H9 (cell line): ENCODE measurements around the gene IL18R1. TPM values are rescaled to one million over a fixed set of nuclear protein-coding genes. Genes with fewer than 3 reads are reported as not detected.

Source experiments
- DNase-seq: peaks from one replicate; pipeline ENCODE4 v3.0.0-alpha.2; 2017
- H2AFZ ChIP-seq: one replicate; pipeline ENCODE4 v1.6.1; 2013; ENCODE audit warnings: mild to moderate bottlenecking, low read length, control low read depth, moderate library complexity
- H2AK5ac ChIP-seq: 2 replicates; pipeline ENCODE4 v1.6.1; 2013; ENCODE audit warnings: low read length, control low read depth, mixed read lengths; ENCODE audit not compliant: insufficient read length
- H2BK120ac ChIP-seq: one replicate; pipeline ENCODE4 v1.6.1; 2013; ENCODE audit warnings: low read depth, mild to moderate bottlenecking, low read length, control low read depth, inconsistent platforms; ENCODE audit not compliant: poor library complexity, severe bottlenecking
- H2BK12ac ChIP-seq: 2 replicates; pipeline ENCODE4 v1.6.1; 2013; ENCODE audit warnings: low read length, control low read depth, mixed read lengths, low read depth; ENCODE audit not compliant: insufficient read length
- H2BK15ac ChIP-seq: 2 replicates; pipeline ENCODE4 v1.6.1; 2013; ENCODE audit warnings: low read depth, low read length, control low read depth
- H2BK20ac ChIP-seq: one replicate; pipeline ENCODE4 v1.6.1; 2013; ENCODE audit warnings: low read depth, mild to moderate bottlenecking, low read length, control low read depth, inconsistent platforms; ENCODE audit not compliant: poor library complexity, severe bottlenecking
- H2BK5ac ChIP-seq: 2 replicates; pipeline ENCODE4 v1.6.1; 2013; ENCODE audit warnings: low read length, control low read depth, mixed read lengths; ENCODE audit not compliant: insufficient read length
- H3K14ac ChIP-seq: 2 replicates; pipeline ENCODE4 v1.6.1; 2013; ENCODE audit warnings: low read length, control low read depth; ENCODE audit not compliant: insufficient read depth
- H3K18ac ChIP-seq: 2 replicates; pipeline ENCODE4 v1.6.1; 2013; ENCODE audit warnings: low read depth, mild to moderate bottlenecking, mixed read lengths, low read length, control low read depth; ENCODE audit not compliant: insufficient read length
- H3K23ac ChIP-seq: 2 replicates; pipeline ENCODE4 v1.6.1; 2013; ENCODE audit warnings: low read length, control low read depth, mixed read lengths, low read depth; ENCODE audit not compliant: insufficient read length
- H3K23me2 ChIP-seq: 2 replicates; pipeline ENCODE4 v1.6.1; 2013; ENCODE audit warnings: low read depth, mild to moderate bottlenecking, mixed read lengths, low read length, control low read depth; ENCODE audit not compliant: insufficient read length, poor library complexity, severe bottlenecking
- H3K27ac ChIP-seq: 2 replicates; pipeline ENCODE4 v1.5.1; 2013; ENCODE audit warnings: low read length, control low read depth, mixed read lengths, low read depth; ENCODE audit not compliant: insufficient read length
- H3K27me3 ChIP-seq: 2 replicates; pipeline ENCODE4 v1.6.1; 2013; ENCODE audit warnings: low read length, control low read depth, inconsistent platforms; ENCODE audit not compliant: insufficient read depth
- H3K4ac ChIP-seq: 2 replicates; pipeline ENCODE4 v1.6.1; 2013; ENCODE audit warnings: low read depth, mild to moderate bottlenecking, control low read depth, inconsistent platforms, low read length, moderate library complexity
- H3K4me1 ChIP-seq: 2 replicates; pipeline ENCODE4 v1.6.1; 2013; ENCODE audit warnings: low read length, control low read depth, inconsistent platforms; ENCODE audit not compliant: insufficient read depth
- H3K4me2 ChIP-seq: 2 replicates; pipeline ENCODE4 v1.6.1; 2013; ENCODE audit warnings: low read length, control low read depth, mixed read lengths; ENCODE audit not compliant: insufficient read length, insufficient read depth
- H3K56ac ChIP-seq: 2 replicates; pipeline ENCODE4 v1.6.1; 2013; ENCODE audit warnings: low read depth, mild to moderate bottlenecking, mixed read lengths, low read length, control low read depth; ENCODE audit not compliant: insufficient read length
- H3K79me1 ChIP-seq: 2 replicates; pipeline ENCODE4 v1.6.1; 2013; ENCODE audit warnings: low read depth, mild to moderate bottlenecking, moderate library complexity, low read length, control low read depth, inconsistent platforms; ENCODE audit not compliant: insufficient read depth, poor library complexity, severe bottlenecking
- H3K79me2 ChIP-seq: 2 replicates; pipeline ENCODE4 v1.6.1; 2013; ENCODE audit warnings: low read length, control low read depth, inconsistent platforms; ENCODE audit not compliant: insufficient read depth
- H3K9ac ChIP-seq: 2 replicates; pipeline ENCODE4 v1.6.1; 2013; ENCODE audit warnings: low read length, control low read depth, mixed read lengths; ENCODE audit not compliant: insufficient read length; ENCODE audit errors: extremely low read depth
- H3K9me3 ChIP-seq: one replicate; pipeline ENCODE4 v1.6.1; 2013; ENCODE audit warnings: low read depth, low read length, inconsistent platforms; ENCODE audit not compliant: control insufficient read depth
- H3T11ph ChIP-seq: one replicate; pipeline ENCODE4 v1.6.1; 2013; ENCODE audit warnings: mild to moderate bottlenecking, low read length, control low read depth, inconsistent platforms
- H4K20me1 ChIP-seq: one replicate; pipeline ENCODE4 v1.6.1; 2013; ENCODE audit not compliant: control insufficient read depth, insufficient read length, insufficient read depth
- H4K5ac ChIP-seq: 2 replicates; pipeline ENCODE4 v1.6.1; 2013; ENCODE audit warnings: low read depth, mild to moderate bottlenecking, mixed read lengths, low read length, control low read depth; ENCODE audit not compliant: insufficient read length
- H4K8ac ChIP-seq: replicated peaks from 2 replicates; pipeline ENCODE4 v1.6.1; 2013; ENCODE audit warnings: low read length, control low read depth, mixed read lengths, low read depth; ENCODE audit not compliant: insufficient read length
- H4K91ac ChIP-seq: 2 replicates; pipeline ENCODE4 v1.6.1; 2013; ENCODE audit warnings: low read depth, mild to moderate bottlenecking, moderate library complexity, mixed read lengths, low read length, control low read depth; ENCODE audit not compliant: insufficient read length
- H3K27ac Mint-ChIP-seq, 3 experiments: 2 replicates in 2 of 3; 3 replicates in 1 of 3; pipeline ENCODE4 v1.8.0; 2020 to 2021; ENCODE audit warnings: mixed read lengths in 3 of 3, mild to moderate bottlenecking in 1 of 3, moderate library complexity in 1 of 3
- H3K27me3 Mint-ChIP-seq: 2 replicates; pipeline ENCODE4 v1.8.0; 2021; ENCODE audit warnings: low read depth, mild to moderate bottlenecking, moderate library complexity, mixed read lengths
- H3K36me3 Mint-ChIP-seq, 3 experiments: 2 replicates in 2 of 3; 3 replicates in 1 of 3; pipeline ENCODE4 v1.8.0; 2020 to 2021; ENCODE audit warnings: low read depth in 3 of 3, mixed read lengths in 3 of 3; ENCODE audit not compliant: insufficient read depth in 1 of 3
- H3K4me1 Mint-ChIP-seq, 2 experiments: 2 replicates each; pipeline ENCODE4 v1.8.0; 2020; ENCODE audit warnings: mixed read lengths in 2 of 2
- H3K4me3 Mint-ChIP-seq, 2 experiments: 2 replicates in 1 of 2; 3 replicates in 1 of 2; pipeline ENCODE4 v1.8.0; 2020 to 2021; ENCODE audit warnings: mild to moderate bottlenecking in 2 of 2, mixed read lengths in 2 of 2, moderate library complexity in 1 of 2
- H3K9me3 Mint-ChIP-seq, 2 experiments: 2 replicates in 1 of 2; 3 replicates in 1 of 2; pipeline ENCODE4 v1.8.0; 2020; ENCODE audit warnings: mild to moderate bottlenecking in 2 of 2, mixed read lengths in 2 of 2, moderate library complexity in 1 of 2
- WGBS: extraction: QIAGEN DNeasy Blood & Tissue Kit; methylation state at CpG from one replicate; pipeline ENCODE4 v1.1.7; 2013; ENCODE audit warnings: missing lambda C conversion rate, low lambda C conversion rate, mixed read lengths; ENCODE audit not compliant: insufficient read length; ENCODE audit errors: extremely low coverage; 5-methylcytosine and 5-hydroxymethylcytosine counted together
- total RNA-seq: library from RNA; stranded (reverse); gene quantifications from 2 replicates; pipeline ENCODE4 v1.2.1, GENCODE V29; 2021
- TF ChIP-seq, protein P1 (sequence below): fragments of 200-600 bp; sonication (generic); conservative IDR thresholded peaks from 3 replicates; pipeline ENCODE4 v1.8.0; 2021; ENCODE audit warnings: antibody characterized with exemption, mild to moderate bottlenecking

IL18R1 gene
- total RNA-seq, 1 experiment from 2014 or later, result not detected

DNA sequence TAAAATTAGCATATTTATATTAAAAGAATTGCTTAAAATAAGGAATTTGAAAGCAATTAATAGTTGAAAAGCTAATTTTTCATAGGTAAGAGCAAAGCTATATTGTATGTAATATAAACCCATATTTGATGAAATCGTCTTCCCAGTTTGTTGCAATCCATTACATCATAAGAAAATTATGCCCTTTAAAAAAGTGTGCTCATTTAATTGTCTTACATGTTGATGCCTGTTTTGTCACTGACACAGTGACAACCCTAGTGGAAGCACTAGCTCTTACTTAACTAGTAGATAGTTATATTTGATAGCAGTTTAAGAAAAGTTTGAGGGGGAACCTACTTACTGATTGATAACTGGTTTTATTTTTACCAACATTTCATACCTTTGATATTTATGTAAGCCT is 37.3 kb downstream of the IL18R1 start:
- Histone ChIP-seq H3K27me3 (no peaks in the 10 kb centered on the region), H2BK12ac (no peak overlapping the region), H2AFZ (no peak overlapping the region), H4K91ac (no peak overlapping the region), H3K79me1 (no peaks in the 10 kb centered on the region), H3K18ac (no peak overlapping the region), H2BK15ac (no peak overlapping the region), H3T11ph (no peak overlapping the region), H2AK5ac (no peak overlapping the region), H2BK120ac (no peak overlapping the region), H2BK20ac (no peak overlapping the region), H4K8ac (no peak overlapping the region), H3K9ac (no peak overlapping the region), H3K14ac (no peak overlapping the region), H3K4me1 (no peaks in the 10 kb centered on the region), H3K23me2 (no peaks in the 10 kb centered on the region), H3K4ac (no peak overlapping the region), H4K5ac (no peak overlapping the region), H3K9me3 (no peaks in the 10 kb centered on the region), H3K23ac (no peak overlapping the region), H2BK5ac (no peak overlapping the region), H4K20me1 (no peaks in the 10 kb centered on the region), H3K79me2 (no peaks in the 10 kb centered on the region), H3K56ac (no peak overlapping the region), H3K27ac (no peak overlapping the region), H3K4me2 (no peak overlapping the region)
- TF ChIP-seq, protein P1, sequence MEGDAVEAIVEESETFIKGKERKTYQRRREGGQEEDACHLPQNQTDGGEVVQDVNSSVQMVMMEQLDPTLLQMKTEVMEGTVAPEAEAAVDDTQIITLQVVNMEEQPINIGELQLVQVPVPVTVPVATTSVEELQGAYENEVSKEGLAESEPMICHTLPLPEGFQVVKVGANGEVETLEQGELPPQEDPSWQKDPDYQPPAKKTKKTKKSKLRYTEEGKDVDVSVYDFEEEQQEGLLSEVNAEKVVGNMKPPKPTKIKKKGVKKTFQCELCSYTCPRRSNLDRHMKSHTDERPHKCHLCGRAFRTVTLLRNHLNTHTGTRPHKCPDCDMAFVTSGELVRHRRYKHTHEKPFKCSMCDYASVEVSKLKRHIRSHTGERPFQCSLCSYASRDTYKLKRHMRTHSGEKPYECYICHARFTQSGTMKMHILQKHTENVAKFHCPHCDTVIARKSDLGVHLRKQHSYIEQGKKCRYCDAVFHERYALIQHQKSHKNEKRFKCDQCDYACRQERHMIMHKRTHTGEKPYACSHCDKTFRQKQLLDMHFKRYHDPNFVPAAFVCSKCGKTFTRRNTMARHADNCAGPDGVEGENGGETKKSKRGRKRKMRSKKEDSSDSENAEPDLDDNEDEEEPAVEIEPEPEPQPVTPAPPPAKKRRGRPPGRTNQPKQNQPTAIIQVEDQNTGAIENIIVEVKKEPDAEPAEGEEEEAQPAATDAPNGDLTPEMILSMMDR, result no peak
- Mint-ChIP-seq H3K4me3 (no peak overlapping the region), H3K9me3 (no peaks in the 10 kb centered on the region), H3K27ac (no peak overlapping the region), H3K4me1 (no peaks in the 10 kb centered on the region), H3K36me3 (no peaks in the 10 kb centered on the region), H3K27me3 (no peaks in the 10 kb centered on the region)
- DNase-seq, result no peak
- WGBS, result no CpG with 5 or more reads among the region's 1 CpG
